ENCODE data around the gene NFIB. TPM values are rescaled to one million over a fixed set of nuclear protein-coding genes. Genes with fewer than 3 reads are reported as not detected.

NFIB gene
- total and polyA plus RNA-seq, 8 donors, result 88.8 to 144 (median 127) TPM

DNA sequence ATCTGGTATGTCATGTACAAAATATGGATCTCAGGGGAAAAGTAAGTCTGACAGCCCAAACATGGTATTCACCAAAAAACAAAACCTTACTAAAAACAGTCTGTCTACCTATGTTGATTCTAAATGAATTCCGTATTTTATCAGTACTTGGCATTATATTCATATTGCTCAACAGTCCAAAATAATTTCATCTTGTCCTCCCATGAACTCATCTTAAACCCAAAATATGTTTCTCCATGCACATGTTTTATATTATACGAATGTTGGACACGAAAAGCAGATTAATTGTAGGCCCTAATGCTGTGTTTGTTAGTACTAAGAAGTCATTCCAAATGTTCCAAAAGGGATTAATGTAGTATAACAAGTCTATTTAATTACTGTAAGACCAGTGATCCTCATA, 20.1 kb downstream of the NFIB start:
- H3K4me1 ChIP-seq, result no peaks in the 10 kb centered on the region
- ATAC-seq (no peak), DNase-seq (no peak)
- no peak overlapping the region for H3K4me3 ChIP-seq
- intact Hi-C loops (cut with DNase I), result no loop called here
- no peaks in the 10 kb centered on the region for H3K9me3 ChIP-seq
- H3K27ac ChIP-seq, result no peak overlapping the region
- no peaks in the 10 kb centered on the region for H3K36me3 ChIP-seq
- H3K27me3 ChIP-seq, result no peaks in the 10 kb centered on the region
- TF ChIP-seq, protein P1, sequence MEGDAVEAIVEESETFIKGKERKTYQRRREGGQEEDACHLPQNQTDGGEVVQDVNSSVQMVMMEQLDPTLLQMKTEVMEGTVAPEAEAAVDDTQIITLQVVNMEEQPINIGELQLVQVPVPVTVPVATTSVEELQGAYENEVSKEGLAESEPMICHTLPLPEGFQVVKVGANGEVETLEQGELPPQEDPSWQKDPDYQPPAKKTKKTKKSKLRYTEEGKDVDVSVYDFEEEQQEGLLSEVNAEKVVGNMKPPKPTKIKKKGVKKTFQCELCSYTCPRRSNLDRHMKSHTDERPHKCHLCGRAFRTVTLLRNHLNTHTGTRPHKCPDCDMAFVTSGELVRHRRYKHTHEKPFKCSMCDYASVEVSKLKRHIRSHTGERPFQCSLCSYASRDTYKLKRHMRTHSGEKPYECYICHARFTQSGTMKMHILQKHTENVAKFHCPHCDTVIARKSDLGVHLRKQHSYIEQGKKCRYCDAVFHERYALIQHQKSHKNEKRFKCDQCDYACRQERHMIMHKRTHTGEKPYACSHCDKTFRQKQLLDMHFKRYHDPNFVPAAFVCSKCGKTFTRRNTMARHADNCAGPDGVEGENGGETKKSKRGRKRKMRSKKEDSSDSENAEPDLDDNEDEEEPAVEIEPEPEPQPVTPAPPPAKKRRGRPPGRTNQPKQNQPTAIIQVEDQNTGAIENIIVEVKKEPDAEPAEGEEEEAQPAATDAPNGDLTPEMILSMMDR (IDR thresholded peaks at IDR 0.05), result no peak

DNA sequence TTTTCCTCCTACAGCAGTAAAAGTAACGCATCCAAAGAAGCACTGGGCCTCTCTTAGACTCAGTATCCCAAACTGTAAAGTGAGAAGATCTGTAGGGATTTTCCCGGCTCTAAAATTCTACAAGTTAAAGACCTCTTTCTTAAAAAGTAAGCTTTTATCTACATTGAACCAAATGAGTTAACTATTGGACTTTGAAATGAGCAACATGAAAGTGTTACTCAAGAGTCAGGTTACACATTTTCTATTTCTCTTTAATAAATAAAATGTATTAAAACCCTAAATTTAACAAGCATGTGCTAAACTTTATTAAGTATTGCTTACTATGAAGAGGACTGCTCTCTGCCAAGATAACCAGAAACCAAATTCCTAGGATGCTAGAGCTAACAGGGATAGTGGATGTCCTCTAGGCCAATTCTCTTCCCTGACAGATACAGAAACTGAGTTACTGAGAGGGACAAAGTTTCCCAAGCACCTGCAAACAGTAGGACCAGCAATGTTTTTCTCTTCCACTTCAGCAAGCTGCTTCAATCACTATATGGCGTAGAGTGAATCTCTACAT, 21.7 kb downstream of the NFIB start:
- no peak for ATAC-seq
- no peaks in the 10 kb centered on the region for H3K27me3 ChIP-seq
- no peaks in the 10 kb centered on the region for H3K9me3 ChIP-seq
- intact Hi-C loops (cut with DNase I), result no loop called here
- H3K4me3 ChIP-seq, result no peak overlapping the region
- H3K36me3 ChIP-seq, result no peaks in the 10 kb centered on the region
- H3K27ac ChIP-seq, result no peak overlapping the region
- no peak for DNase-seq
- TF ChIP-seq, protein P1 (IDR thresholded peaks at IDR 0.05), result no peak
- no peaks in the 10 kb centered on the region for H3K4me1 ChIP-seq

DNA sequence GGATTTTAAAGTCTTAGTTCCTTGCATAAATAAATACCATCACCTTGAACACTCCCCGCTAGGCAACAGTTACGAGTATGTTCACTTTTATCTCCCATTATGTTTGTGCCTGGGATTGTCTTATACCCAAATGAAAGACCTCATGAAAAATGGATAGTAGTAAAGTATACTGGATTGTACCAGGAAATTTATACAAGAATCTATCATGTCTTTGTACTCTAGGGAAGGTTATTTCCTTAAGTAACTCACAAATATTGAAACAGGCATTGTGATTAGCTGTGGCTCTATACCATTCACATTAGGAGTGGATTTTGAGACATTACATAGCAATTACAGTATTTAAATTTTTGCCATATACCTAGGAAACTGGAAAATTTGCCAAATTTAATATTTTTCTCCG, 24.0 kb downstream of the NFIB start:
- ATAC-seq (no peak), DNase-seq (no peak)
- no peaks in the 10 kb centered on the region for H3K9me3 ChIP-seq
- no peaks in the 10 kb centered on the region for H3K27me3 ChIP-seq
- no peaks in the 10 kb centered on the region for H3K4me1 ChIP-seq
- no peaks in the 10 kb centered on the region for H3K36me3 ChIP-seq
- TF ChIP-seq, protein P1 (IDR thresholded peaks at IDR 0.05), result no peak
- H3K4me3 ChIP-seq, result no peak overlapping the region
- intact Hi-C loops (cut with DNase I), result no loop called here
- no peak overlapping the region for H3K27ac ChIP-seq

DNA sequence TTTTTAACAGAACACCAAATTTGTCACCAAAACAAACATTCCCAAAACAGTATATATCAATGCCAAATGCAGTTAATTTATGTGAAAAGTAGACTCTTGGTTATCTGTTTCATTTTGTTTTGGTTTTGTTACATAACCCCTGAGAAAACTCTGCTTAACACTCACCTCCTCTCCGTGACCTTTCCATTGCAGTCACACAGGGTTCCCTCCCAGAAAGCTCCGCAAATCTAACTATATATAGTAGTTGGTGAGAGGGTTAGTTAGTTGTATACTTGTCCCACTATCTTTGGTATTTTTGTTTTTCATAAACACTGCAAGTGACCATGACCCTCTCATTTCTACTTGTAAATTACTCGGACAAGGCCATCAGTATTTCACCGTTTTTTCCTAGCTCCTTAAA, 25.5 kb downstream of the NFIB start:
- Histone ChIP-seq H3K27me3 (no peaks in the 10 kb centered on the region), H3K4me3 (no peak overlapping the region), H3K4me1 (no peaks in the 10 kb centered on the region), H3K27ac (no peak overlapping the region), H3K9me3 (no peaks in the 10 kb centered on the region), H3K36me3 (no peaks in the 10 kb centered on the region)
- no peak for DNase-seq
- no peak for ATAC-seq
- TF ChIP-seq, protein P1 (IDR thresholded peaks at IDR 0.05), result no peak
- intact Hi-C loops (cut with DNase I), result no loop called here

DNA sequence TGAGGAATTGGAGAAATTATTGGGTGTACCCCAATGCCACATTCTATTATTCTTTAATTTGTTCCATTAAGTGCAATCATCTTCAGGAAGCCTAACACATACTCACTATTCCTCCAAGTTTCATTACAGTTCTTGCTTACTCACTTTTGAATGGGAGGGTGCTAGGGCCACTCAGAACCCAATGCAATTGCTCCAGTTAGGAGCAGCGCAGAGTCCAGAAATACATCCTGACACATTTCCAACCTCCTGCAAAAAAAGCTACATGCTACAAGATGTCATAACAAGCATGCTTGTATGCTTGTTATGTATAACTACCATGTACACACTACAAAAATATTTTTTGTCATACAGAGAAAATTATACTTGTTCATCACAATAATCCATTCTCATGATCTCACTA, 27.8 kb downstream of the NFIB start:
- TF ChIP-seq, protein P1 (IDR thresholded peaks at IDR 0.05), result no peak
- Histone ChIP-seq H3K27me3 (no peaks in the 10 kb centered on the region), H3K4me1 (no peaks in the 10 kb centered on the region), H3K27ac (no peak overlapping the region), H3K4me3 (no peak overlapping the region), H3K9me3 (no peaks in the 10 kb centered on the region), H3K36me3 (no peaks in the 10 kb centered on the region)
- intact Hi-C loops (cut with DNase I), result no loop called here
- DNase-seq (no peak), ATAC-seq (no peak)
